IPS DF 6.9 (cell line): ENCODE data around the gene STXBP6.

Source experiments
- DNase-seq: peaks from one replicate; pipeline ENCODE4 v3.0.0-alpha.2; 2013; ENCODE audit warnings: low read depth, low spot score
- H3K27ac ChIP-seq: one replicate; pipeline ENCODE4 v1.5.1; 2013; ENCODE audit warnings: low read length, control low read depth
- H3K27me3 ChIP-seq: 2 replicates; pipeline ENCODE4 v1.6.1; 2013; ENCODE audit warnings: mild to moderate bottlenecking, low read length; ENCODE audit not compliant: control insufficient read depth, insufficient read depth
- H3K36me3 ChIP-seq: 2 replicates; pipeline ENCODE4 v1.6.1; 2013; ENCODE audit warnings: low read length; ENCODE audit not compliant: control insufficient read depth, insufficient read depth
- H3K4me1 ChIP-seq: 2 replicates; pipeline ENCODE4 v1.6.1; 2013; ENCODE audit warnings: low read length; ENCODE audit not compliant: control insufficient read depth, insufficient read depth
- H3K4me3 ChIP-seq: 2 replicates; pipeline ENCODE4 v1.5.1; 2013; ENCODE audit warnings: mild to moderate bottlenecking, low read length
- H3K9me3 ChIP-seq: 2 replicates; pipeline ENCODE4 v1.6.1; 2013; ENCODE audit warnings: low read length, inconsistent platforms; ENCODE audit not compliant: control insufficient read depth, insufficient read depth
- WGBS: extraction: QIAGEN DNeasy Blood & Tissue Kit; methylation state at CpG from one replicate; pipeline ENCODE4 v1.1.7; 2013; ENCODE audit warnings: mixed read lengths, missing lambda C conversion rate; ENCODE audit not compliant: insufficient read length, insufficient coverage; 5-methylcytosine and 5-hydroxymethylcytosine counted together

Gene STXBP6

GRCh38 chr14:25086081-25086480 is 36.1 kb upstream of the STXBP6 start:
- WGBS = 100% methylated on average over 2 of the region's 6 CpGs

GRCh38 chr14:25080682-25081081 is 30.7 kb upstream of the STXBP6 start:
- Histone ChIP-seq H3K36me3 (no peaks in the 10 kb centered on the region), H3K27me3 (no peaks in the 10 kb centered on the region), H3K4me1 (no peaks in the 10 kb centered on the region), H3K4me3 (no peak overlapping the region), H3K27ac (no peak overlapping the region), H3K9me3 (no peaks in the 10 kb centered on the region)
- 100% methylated on average over 1 of the region's 2 CpGs for WGBS
- DNase-seq = no peak

More at GRCh38 chr14:25086081-25086480, 36.1 kb upstream of the STXBP6 start:
- Histone ChIP-seq H3K36me3 (no peaks in the 10 kb centered on the region), H3K4me1 (no peaks in the 10 kb centered on the region), H3K9me3 (no peaks in the 10 kb centered on the region), H3K27me3 (no peaks in the 10 kb centered on the region), H3K4me3 (no peak overlapping the region), H3K27ac (no peak overlapping the region)
- DNase-seq = no peak

- WGBS = no CpG with 5 or more reads among the region's 1 CpG
- H3K4me1 ChIP-seq = no peaks in the 10 kb centered on the region
- H3K4me3 ChIP-seq = no peak overlapping the region
- no peaks in the 10 kb centered on the region for H3K27me3 ChIP-seq
- no peak for DNase-seq
- no peak overlapping the region for H3K27ac ChIP-seq
- no peaks in the 10 kb centered on the region for H3K9me3 ChIP-seq
- no peaks in the 10 kb centered on the region for H3K36me3 ChIP-seq
Measured at GRCh38 chr14:25079311-25079710, 29.4 kb upstream of the STXBP6 start.

- H3K4me1 ChIP-seq = peaks cover 4% of the 10 kb centered on the region; the same call in 1 of the 2 replicates
- H3K27me3 ChIP-seq = no peaks in the 10 kb centered on the region
- H3K27ac ChIP-seq = no peak overlapping the region
- WGBS = no CpG with 5 or more reads among the region's 4 CpGs
- H3K36me3 ChIP-seq = no peaks in the 10 kb centered on the region
- DNase-seq = no peak
- no peaks in the 10 kb centered on the region for H3K9me3 ChIP-seq
- H3K4me3 ChIP-seq = no peak overlapping the region
Measured at GRCh38 chr14:25074099-25074685, 24.2 kb upstream of the STXBP6 start.

GRCh38 chr14:25069879-25070278 is 19.9 kb upstream of the STXBP6 start:
- no CpG with 5 or more reads among the region's 7 CpGs for WGBS
- H3K36me3 ChIP-seq = no peaks in the 10 kb centered on the region
- DNase-seq = no peak
- H3K4me1 ChIP-seq = peaks cover 4% of the 10 kb centered on the region; the same call in 1 of the 2 replicates
- no peaks in the 10 kb centered on the region for H3K27me3 ChIP-seq
- H3K27ac ChIP-seq = no peak overlapping the region
- no peak overlapping the region for H3K4me3 ChIP-seq
- no peaks in the 10 kb centered on the region for H3K9me3 ChIP-seq

- Histone ChIP-seq H3K27ac (no peak overlapping the region), H3K4me1 (peaks cover 4% of the 10 kb centered on the region; the same call in 1 of the 2 replicates), H3K4me3 (no peak overlapping the region), H3K36me3 (no peaks in the 10 kb centered on the region), H3K27me3 (no peaks in the 10 kb centered on the region), H3K9me3 (no peaks in the 10 kb centered on the region)
- WGBS = no CpG with 5 or more reads among the region's 2 CpGs
- no peak for DNase-seq
Measured at GRCh38 chr14:25067600-25067999, 17.7 kb upstream of the STXBP6 start.

- WGBS = no CpG with 5 or more reads among the region's 3 CpGs
- Histone ChIP-seq H3K4me3 (no peak overlapping the region), H3K9me3 (no peaks in the 10 kb centered on the region), H3K4me1 (0 out of 2 replicates have a peak, but pooled peaks cover under 1% of the 10 kb centered on the region), H3K27ac (no peak overlapping the region), H3K36me3 (no peaks in the 10 kb centered on the region), H3K27me3 (no peaks in the 10 kb centered on the region)
- DNase-seq = no peak
Measured at GRCh38 chr14:25062022-25062321, 12.0 kb upstream of the STXBP6 start.

- no peak for DNase-seq
- Histone ChIP-seq H3K4me3 (no peak overlapping the region), H3K27me3 (no peaks in the 10 kb centered on the region), H3K27ac (no peak overlapping the region), H3K36me3 (no peaks in the 10 kb centered on the region), H3K9me3 (no peaks in the 10 kb centered on the region), H3K4me1 (0 out of 2 replicates have a peak, but pooled peaks cover 3% of the 10 kb centered on the region)
- WGBS = no CpG with 5 or more reads among the region's 1 CpG
Measured at GRCh38 chr14:25056688-25057078, 6.7 kb upstream of the STXBP6 start.

GRCh38 chr14:25055992-25056687 is 6.2 kb upstream of the STXBP6 start:
- no CpG with 5 or more reads among the region's 2 CpGs for WGBS
- H3K27me3 ChIP-seq = 0 out of 2 replicates have a peak, but pooled peaks cover 2% of the 10 kb centered on the region

GRCh38 chr14:25055005-25055404 is 5.1 kb upstream of the STXBP6 start:
- H3K9me3 ChIP-seq = no peaks in the 10 kb centered on the region
- WGBS = no CpG with 5 or more reads among the region's 5 CpGs
- DNase-seq = no peak
- H3K27ac ChIP-seq = no peak overlapping the region
- H3K4me1 ChIP-seq = peaks cover 4% of the 10 kb centered on the region; the same call in 1 of the 2 replicates
- no peak overlapping the region for H3K4me3 ChIP-seq
- no peaks in the 10 kb centered on the region for H3K36me3 ChIP-seq
- H3K27me3 ChIP-seq = peaks cover 10% of the 10 kb centered on the region; the same call in 1 of the 2 replicates

More at GRCh38 chr14:25055992-25056687, 6.2 kb upstream of the STXBP6 start:
- H3K36me3 ChIP-seq = no peaks in the 10 kb centered on the region
- peaks cover 4% of the 10 kb centered on the region; the same call in 1 of the 2 replicates for H3K4me1 ChIP-seq
- no peak overlapping the region for H3K27ac ChIP-seq
- H3K9me3 ChIP-seq = no peaks in the 10 kb centered on the region
- no peak for DNase-seq
- no peak overlapping the region for H3K4me3 ChIP-seq
